Neural cell (in vitro differentiated cells): ENCODE data around the gene FARP2. TPM values are rescaled to one million over a fixed set of nuclear protein-coding genes. Genes with fewer than 3 reads are reported as not detected.

Experiments
- H2AFZ ChIP-seq: fragments of 200-600, 300-800 bp; sonication (generic), shearing (Covaris generic); 2 replicates; pipeline ENCODE4 v1.6.0; 2014; ENCODE audit warnings: low read depth, mild to moderate bottlenecking, antibody characterized with exemption, low read length, moderate library complexity
- H3F3A ChIP-seq: fragments of 200-600 bp; shearing (Covaris generic); 2 replicates; pipeline ENCODE4 v1.6.1; 2016; ENCODE audit warnings: mild to moderate bottlenecking, moderate library complexity, mixed read lengths, antibody characterized with exemption, low read length; ENCODE audit not compliant: insufficient read depth, poor library complexity, severe bottlenecking
- H3K27ac ChIP-seq: fragments of 200-600, 300-800 bp; sonication (generic), shearing (Covaris generic); 2 replicates; pipeline ENCODE4 v1.5.1; 2014; ENCODE audit warnings: mild to moderate bottlenecking, low read length, moderate library complexity
- H3K27me3 ChIP-seq: fragments of 300-800, 200-600 bp; sonication (generic), shearing (Covaris generic); 2 replicates; pipeline ENCODE4 v1.6.0; 2014; ENCODE audit warnings: mild to moderate bottlenecking, low read depth, low read length, moderate library complexity; ENCODE audit not compliant: insufficient read depth
- H3K36me3 ChIP-seq: fragments of 300-800, 200-600 bp; sonication (generic), shearing (Covaris generic); 2 replicates; pipeline ENCODE4 v1.5.1; 2014; ENCODE audit warnings: mild to moderate bottlenecking, antibody characterized with exemption, low read length, moderate library complexity; ENCODE audit not compliant: insufficient read depth
- H3K4me2 ChIP-seq: fragments of 300-800, 200-600 bp; sonication (generic), shearing (Covaris generic); 2 replicates; pipeline ENCODE4 v1.6.0; 2014; ENCODE audit warnings: mild to moderate bottlenecking, low read length
- H3K4me3 ChIP-seq: fragments of 300-800, 200-600 bp; sonication (generic), shearing (Covaris generic); 2 replicates; pipeline ENCODE4 v1.5.1; 2014; ENCODE audit warnings: mild to moderate bottlenecking, low read length, moderate library complexity
- H3K79me2 ChIP-seq: fragments of 200-600 bp; shearing (Covaris generic); replicated peaks from 2 replicates; pipeline ENCODE4 v1.6.0; 2014; ENCODE audit warnings: mild to moderate bottlenecking, low read length, moderate library complexity; ENCODE audit not compliant: insufficient read depth
- H3K9ac ChIP-seq: fragments of 300-800, 200-600 bp; sonication (generic), shearing (Covaris generic); 2 replicates; pipeline ENCODE4 v1.6.1; 2016; ENCODE audit warnings: mild to moderate bottlenecking, low read length, mixed read lengths
- H3K9me2 ChIP-seq: fragments of 200-600 bp; shearing (Covaris generic); 2 replicates; pipeline ENCODE4 v1.6.1; 2016; ENCODE audit warnings: mild to moderate bottlenecking, low read length, mixed read lengths; ENCODE audit not compliant: insufficient read depth
- H3K9me3 ChIP-seq: fragments of 200-600, 300-800 bp; sonication (generic), shearing (Covaris generic); 2 replicates; pipeline ENCODE4 v1.6.1; 2016; ENCODE audit warnings: mild to moderate bottlenecking, mixed run types, low read length, moderate library complexity, mixed read lengths
- H4K20me1 ChIP-seq: fragments of 200-600 bp; shearing (Covaris generic); 2 replicates; pipeline ENCODE4 v1.6.1; 2016; ENCODE audit warnings: mild to moderate bottlenecking, mixed run types; ENCODE audit not compliant: insufficient read depth
- EP300 ChIP-seq: fragments of 450-650 bp; conservative IDR thresholded peaks from 2 replicates; pipeline ENCODE4 v1.6.1; 2014; ENCODE audit warnings: antibody characterized with exemption, mild to moderate bottlenecking, moderate library complexity; ENCODE audit not compliant: poor library complexity, severe bottlenecking
- EZH2 ChIP-seq: fragments of 200-600, 300-800 bp; shearing (Covaris generic), sonication (generic); IDR thresholded peaks from 2 replicates; pipeline ENCODE4 v1.6.1; 2014; ENCODE audit warnings: antibody characterized with exemption, low read length, borderline replicate concordance, mild to moderate bottlenecking; ENCODE audit not compliant: insufficient read depth, poor library complexity, severe bottlenecking
- MXI1 ChIP-seq: fragments of 450-650 bp; conservative IDR thresholded peaks from 2 replicates; pipeline ENCODE4 v1.6.1; 2014; ENCODE audit warnings: antibody characterized with exemption, mild to moderate bottlenecking; ENCODE audit not compliant: poor library complexity, severe bottlenecking
- POLR2AphosphoS5 ChIP-seq: IDR thresholded peaks from 2 replicates; pipeline ENCODE4 v1.6.1; 2012
- RAD21 ChIP-seq: fragments of 450-650 bp; conservative IDR thresholded peaks from 2 replicates; pipeline ENCODE4 v1.6.1; 2014; ENCODE audit warnings: antibody characterized with exemption, mild to moderate bottlenecking, moderate library complexity
- SMC3 ChIP-seq: fragments of 450-650 bp; conservative IDR thresholded peaks from 2 replicates; pipeline ENCODE4 v1.6.1; 2014; ENCODE audit warnings: antibody characterized with exemption, mild to moderate bottlenecking, moderate library complexity; ENCODE audit not compliant: poor library complexity
- TAF1 ChIP-seq: IDR thresholded peaks from 2 replicates; pipeline ENCODE4 v1.6.1; 2012; ENCODE audit warnings: low read depth
- polyA plus RNA-seq: library from polyadenylated mRNA; depleted of rRNA; stranded (reverse); fragments of >200 nt; gene quantifications from 2 replicates; pipeline ENCODE4 v1.2.3, GENCODE V29; 2014
- TF ChIP-seq, protein P1 (sequence below): fragments of 450-650 bp; IDR thresholded peaks from 2 replicates; pipeline ENCODE4 v1.5.1; 2014; ENCODE audit warnings: antibody characterized with exemption, mild to moderate bottlenecking, moderate library complexity; ENCODE audit not compliant: poor library complexity, severe bottlenecking
- TF ChIP-seq, protein P2 (sequence below): IDR thresholded peaks from 2 replicates; pipeline ENCODE4 v1.6.1; 2012; ENCODE audit warnings: borderline replicate concordance

Gene FARP2
- polyA plus RNA-seq, 1 donor from 2014 or later = 13.3 TPM

DNA sequence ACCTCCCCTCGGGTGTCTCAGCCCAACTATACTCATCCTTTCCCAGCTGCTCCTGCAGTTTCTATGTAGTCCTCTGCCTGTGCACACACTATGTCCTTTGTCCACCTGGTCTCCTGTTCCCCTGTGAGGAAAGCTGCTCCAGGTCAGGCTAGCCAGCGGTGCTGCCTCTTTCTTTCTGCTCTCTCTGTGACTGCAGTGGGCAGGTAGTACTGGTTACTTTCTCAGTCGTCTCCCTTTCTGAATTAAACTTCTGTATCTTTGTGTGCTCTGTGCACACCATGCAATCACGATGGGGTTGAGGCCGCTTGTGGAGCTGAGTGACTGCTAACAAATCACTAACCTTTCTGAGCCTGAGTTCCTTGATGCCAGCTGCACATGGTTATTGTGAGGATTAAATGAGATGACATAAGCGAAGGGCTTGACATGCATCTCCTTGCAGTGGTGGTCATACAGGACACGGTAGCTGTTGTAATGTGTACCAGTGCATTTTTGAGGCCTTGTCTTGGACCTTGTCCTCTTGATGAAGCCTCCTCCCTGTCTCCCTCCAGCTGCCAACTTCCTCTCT is 3.5 kb downstream of the FARP2 start:
- no peak overlapping the region for H2AFZ ChIP-seq
- no peaks in the 10 kb centered on the region for H3F3A ChIP-seq
- TF ChIP-seq, protein P1, sequence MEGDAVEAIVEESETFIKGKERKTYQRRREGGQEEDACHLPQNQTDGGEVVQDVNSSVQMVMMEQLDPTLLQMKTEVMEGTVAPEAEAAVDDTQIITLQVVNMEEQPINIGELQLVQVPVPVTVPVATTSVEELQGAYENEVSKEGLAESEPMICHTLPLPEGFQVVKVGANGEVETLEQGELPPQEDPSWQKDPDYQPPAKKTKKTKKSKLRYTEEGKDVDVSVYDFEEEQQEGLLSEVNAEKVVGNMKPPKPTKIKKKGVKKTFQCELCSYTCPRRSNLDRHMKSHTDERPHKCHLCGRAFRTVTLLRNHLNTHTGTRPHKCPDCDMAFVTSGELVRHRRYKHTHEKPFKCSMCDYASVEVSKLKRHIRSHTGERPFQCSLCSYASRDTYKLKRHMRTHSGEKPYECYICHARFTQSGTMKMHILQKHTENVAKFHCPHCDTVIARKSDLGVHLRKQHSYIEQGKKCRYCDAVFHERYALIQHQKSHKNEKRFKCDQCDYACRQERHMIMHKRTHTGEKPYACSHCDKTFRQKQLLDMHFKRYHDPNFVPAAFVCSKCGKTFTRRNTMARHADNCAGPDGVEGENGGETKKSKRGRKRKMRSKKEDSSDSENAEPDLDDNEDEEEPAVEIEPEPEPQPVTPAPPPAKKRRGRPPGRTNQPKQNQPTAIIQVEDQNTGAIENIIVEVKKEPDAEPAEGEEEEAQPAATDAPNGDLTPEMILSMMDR = no peak
- TF ChIP-seq RAD21 (no peak), EP300 (no peak), POLR2AphosphoS5 (no peak), EZH2 (no peak), TAF1 (no peak), SMC3 (no peak), MXI1 (no peak)
- TF ChIP-seq, protein P2, sequence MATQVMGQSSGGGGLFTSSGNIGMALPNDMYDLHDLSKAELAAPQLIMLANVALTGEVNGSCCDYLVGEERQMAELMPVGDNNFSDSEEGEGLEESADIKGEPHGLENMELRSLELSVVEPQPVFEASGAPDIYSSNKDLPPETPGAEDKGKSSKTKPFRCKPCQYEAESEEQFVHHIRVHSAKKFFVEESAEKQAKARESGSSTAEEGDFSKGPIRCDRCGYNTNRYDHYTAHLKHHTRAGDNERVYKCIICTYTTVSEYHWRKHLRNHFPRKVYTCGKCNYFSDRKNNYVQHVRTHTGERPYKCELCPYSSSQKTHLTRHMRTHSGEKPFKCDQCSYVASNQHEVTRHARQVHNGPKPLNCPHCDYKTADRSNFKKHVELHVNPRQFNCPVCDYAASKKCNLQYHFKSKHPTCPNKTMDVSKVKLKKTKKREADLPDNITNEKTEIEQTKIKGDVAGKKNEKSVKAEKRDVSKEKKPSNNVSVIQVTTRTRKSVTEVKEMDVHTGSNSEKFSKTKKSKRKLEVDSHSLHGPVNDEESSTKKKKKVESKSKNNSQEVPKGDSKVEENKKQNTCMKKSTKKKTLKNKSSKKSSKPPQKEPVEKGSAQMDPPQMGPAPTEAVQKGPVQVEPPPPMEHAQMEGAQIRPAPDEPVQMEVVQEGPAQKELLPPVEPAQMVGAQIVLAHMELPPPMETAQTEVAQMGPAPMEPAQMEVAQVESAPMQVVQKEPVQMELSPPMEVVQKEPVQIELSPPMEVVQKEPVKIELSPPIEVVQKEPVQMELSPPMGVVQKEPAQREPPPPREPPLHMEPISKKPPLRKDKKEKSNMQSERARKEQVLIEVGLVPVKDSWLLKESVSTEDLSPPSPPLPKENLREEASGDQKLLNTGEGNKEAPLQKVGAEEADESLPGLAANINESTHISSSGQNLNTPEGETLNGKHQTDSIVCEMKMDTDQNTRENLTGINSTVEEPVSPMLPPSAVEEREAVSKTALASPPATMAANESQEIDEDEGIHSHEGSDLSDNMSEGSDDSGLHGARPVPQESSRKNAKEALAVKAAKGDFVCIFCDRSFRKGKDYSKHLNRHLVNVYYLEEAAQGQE = no peak
- H3K27me3 ChIP-seq = no peaks in the 10 kb centered on the region
- H3K9me3 ChIP-seq = no peaks in the 10 kb centered on the region
- no peak overlapping the region for H3K4me3 ChIP-seq
- H3K9me2 ChIP-seq = no peaks in the 10 kb centered on the region
- no peaks in the 10 kb centered on the region for H4K20me1 ChIP-seq
- peaks cover 34% of the 10 kb centered on the region for H3K79me2 ChIP-seq
- H3K27ac ChIP-seq = no peak overlapping the region
- no peak overlapping the region for H3K4me2 ChIP-seq
- H3K36me3 ChIP-seq = no peaks in the 10 kb centered on the region
- no peak overlapping the region for H3K9ac ChIP-seq

DNA sequence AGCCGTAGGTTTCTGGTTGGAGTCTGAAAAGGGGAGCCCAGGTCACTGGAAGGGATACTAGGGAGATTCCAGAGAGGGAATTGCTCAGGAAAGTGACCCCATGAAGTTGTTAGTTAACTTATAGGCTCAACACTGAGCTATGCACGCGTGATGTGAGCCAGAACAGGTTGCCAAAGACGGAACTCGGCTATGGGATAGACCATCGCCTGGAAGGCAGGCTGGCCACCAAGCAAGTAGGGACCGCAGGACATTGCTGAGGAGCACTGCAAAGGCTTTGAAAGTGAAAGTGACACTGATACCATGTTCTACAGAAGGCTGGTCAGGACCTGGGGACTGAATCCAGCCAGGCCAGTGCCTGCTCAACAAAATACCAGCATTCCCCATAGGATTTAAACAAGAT is 7.3 kb downstream of the FARP2 start:
- Histone ChIP-seq H3K9me3 (no peaks in the 10 kb centered on the region), H3K27me3 (no peaks in the 10 kb centered on the region), H3K4me3 (no peak overlapping the region), H2AFZ (no peak overlapping the region), H3K36me3 (no peaks in the 10 kb centered on the region), H3K9ac (no peak overlapping the region), H3F3A (no peaks in the 10 kb centered on the region), H3K9me2 (no peaks in the 10 kb centered on the region), H4K20me1 (no peaks in the 10 kb centered on the region), H3K27ac (no peak overlapping the region), H3K4me2 (no peak overlapping the region), H3K79me2 (peaks cover 14% of the 10 kb centered on the region)
- no peak for TF ChIP-seq SMC3
- no peak for TF ChIP-seq TAF1
- no peak for TF ChIP-seq EZH2
